Transverse colon (tissue), 4 donors: ENCODE data around the gene SNW1. TPM values are rescaled to one million over a fixed set of nuclear protein-coding genes. Genes with fewer than 3 reads are reported as not detected.
A peak's percentile ranks its signal among the peaks of the same experiment; 100 is the strongest.

Experiments
- DNase-seq: peaks from one replicate; pipeline ENCODE4 v3.0.0-alpha.2; 2019
- H3K27ac ChIP-seq, 4 donors: fragments of 200-600 bp; sonication (generic); 2 replicates each; pipeline ENCODE4 v1.5.1; 2016 to 2018; ENCODE audit warnings: inconsistent platforms in 4 of 4
- H3K27me3 ChIP-seq: fragments of 200-600 bp; sonication (generic); 2 replicates; pipeline ENCODE4 v1.5.1; 2017; ENCODE audit warnings: inconsistent platforms
- H3K36me3 ChIP-seq, 4 donors: fragments of 200-600 bp; sonication (generic); 2 replicates each; pipeline ENCODE4 v1.5.1; 2017 to 2019; ENCODE audit warnings: inconsistent platforms in 4 of 4
- H3K4me1 ChIP-seq, 4 donors: fragments of 200-600 bp; sonication (generic); 2 replicates each; pipeline ENCODE4 v1.5.1; 2017 to 2020; ENCODE audit warnings: inconsistent platforms in 4 of 4
- H3K4me3 ChIP-seq, 4 donors: fragments of 200-600 bp; sonication (generic); 1 replicate in 1 of 4; 2 replicates in 3 of 4; pipeline versions ENCODE4 v1.5.1 to v1.6.1; 2017 to 2019; ENCODE audit warnings: inconsistent platforms in 4 of 4
- H3K9me3 ChIP-seq, 2 donors: fragments of 200-600 bp; sonication (generic); 2 replicates each; pipeline ENCODE4 v1.5.1; 2017 to 2019; ENCODE audit warnings: inconsistent platforms in 2 of 2
- EP300 ChIP-seq: sonication (generic); formaldehyde crosslinking; IDR thresholded peaks from one replicate; pipeline ENCODE4 v1.6.1; 2017; ENCODE audit warnings: antibody characterized with exemption, low read depth
- POLR2A ChIP-seq: fragments of 450-650 bp; IDR thresholded peaks from one replicate; pipeline ENCODE4 v1.6.1; 2016; ENCODE audit warnings: antibody characterized with exemption, mild to moderate bottlenecking, moderate library complexity
- POLR2AphosphoS5 ChIP-seq, 3 donors: sonication (generic); formaldehyde crosslinking; IDR thresholded peaks; one replicate each; pipeline ENCODE4 v1.6.1; 2016; ENCODE audit warnings: antibody characterized with exemption in 3 of 3
- WGBS, 2 donors: methylation state at CpG; one replicate each; pipeline ENCODE4 v1.1.5; 2018; ENCODE audit warnings: low coverage in 1 of 2; 5-methylcytosine and 5-hydroxymethylcytosine counted together
- in situ Hi-C, 4 donors: fragments of 200-750 bp; cut with MboI; loops; one replicate each; pipeline versions ENCODE4 v1.15.0 to v1.15.1; 2017; ENCODE audit warnings: low sequenced_read_pairs in 3 of 4, low pct_ligation_motif_present in 1 of 4, low pct_unique_long_range_greater_than_20kb in 1 of 4
- intact Hi-C: fragments of 100-400 bp; cut with DNase I; formaldehyde crosslinking; loops from one replicate; pipeline ENCODE4 v1.15.1; 2023; ENCODE audit warnings: low total_unique reads
- total RNA-seq, 4 donors: library from RNA; depleted of rRNA; stranded (reverse); fragments of >200 nt; gene quantifications; one replicate each; pipeline ENCODE4 v1.1.0, GENCODE V29; 2016
- TF ChIP-seq, protein P1 (sequence below), 5 experiments: fragments of 200-600 bp in 3 of 5; fragments of 450-650 bp in 2 of 5; sonication (generic) in 3 of 5; IDR thresholded peaks; 1 replicate in 2 of 5; 2 replicates in 3 of 5; pipeline ENCODE4 v1.5.1; 2016 to 2017; ENCODE audit warnings: antibody characterized with exemption in 5 of 5, inconsistent platforms in 3 of 5, mild to moderate bottlenecking in 2 of 5, moderate library complexity in 1 of 5

SNW1 gene
- total RNA-seq, 4 donors from 2014 or later: 35.2 to 82.7 (median 56.9) TPM

DNA sequence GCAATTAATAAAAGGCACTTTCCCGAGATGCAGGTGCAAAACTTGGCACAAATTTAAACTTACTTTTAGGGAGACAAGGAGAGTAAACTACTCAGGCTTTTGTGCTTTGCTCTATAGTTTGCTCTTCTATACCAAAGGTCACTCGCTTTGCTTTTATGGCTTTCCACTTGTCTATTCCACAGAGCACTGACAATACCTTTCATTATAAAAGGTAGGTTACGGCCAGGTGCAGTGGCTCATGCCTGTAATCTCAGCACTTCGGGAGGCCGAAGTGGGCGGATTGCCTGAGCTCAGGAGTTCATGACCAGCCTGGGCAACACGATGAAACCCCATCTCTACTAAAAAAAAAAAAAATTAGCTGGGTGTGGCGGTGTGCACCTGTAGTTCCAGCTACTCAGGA is 86.0 kb downstream of the SNW1 start:
- H3K36me3 ChIP-seq: peaks cover 0 to 43% (median 11%) of the 10 kb centered on the region in 4 donors
- TF ChIP-seq, protein P1, sequence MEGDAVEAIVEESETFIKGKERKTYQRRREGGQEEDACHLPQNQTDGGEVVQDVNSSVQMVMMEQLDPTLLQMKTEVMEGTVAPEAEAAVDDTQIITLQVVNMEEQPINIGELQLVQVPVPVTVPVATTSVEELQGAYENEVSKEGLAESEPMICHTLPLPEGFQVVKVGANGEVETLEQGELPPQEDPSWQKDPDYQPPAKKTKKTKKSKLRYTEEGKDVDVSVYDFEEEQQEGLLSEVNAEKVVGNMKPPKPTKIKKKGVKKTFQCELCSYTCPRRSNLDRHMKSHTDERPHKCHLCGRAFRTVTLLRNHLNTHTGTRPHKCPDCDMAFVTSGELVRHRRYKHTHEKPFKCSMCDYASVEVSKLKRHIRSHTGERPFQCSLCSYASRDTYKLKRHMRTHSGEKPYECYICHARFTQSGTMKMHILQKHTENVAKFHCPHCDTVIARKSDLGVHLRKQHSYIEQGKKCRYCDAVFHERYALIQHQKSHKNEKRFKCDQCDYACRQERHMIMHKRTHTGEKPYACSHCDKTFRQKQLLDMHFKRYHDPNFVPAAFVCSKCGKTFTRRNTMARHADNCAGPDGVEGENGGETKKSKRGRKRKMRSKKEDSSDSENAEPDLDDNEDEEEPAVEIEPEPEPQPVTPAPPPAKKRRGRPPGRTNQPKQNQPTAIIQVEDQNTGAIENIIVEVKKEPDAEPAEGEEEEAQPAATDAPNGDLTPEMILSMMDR (IDR thresholded peaks at IDR 0.05): no peak
- TF ChIP-seq POLR2A: no peak
- no peak for TF ChIP-seq EP300
- peak in 2 of 3 donors; percentile 19 to 44 for TF ChIP-seq POLR2AphosphoS5 (IDR thresholded peaks at IDR 0.05)
- no peaks in the 10 kb centered on the region for H3K9me3 ChIP-seq
- H3K4me3 ChIP-seq: no peak overlapping the region
- DNase-seq: peak; percentile 75
- WGBS, 2 donors: 55% methylated on average over 3 to 8 of the region's 8 CpGs
- intact Hi-C loops (no loop called here), in situ Hi-C loops (no loop called here)
- H3K27me3 ChIP-seq: no peaks in the 10 kb centered on the region
- H3K4me1 ChIP-seq: peaks cover 0 to 14% (median 5%) of the 10 kb centered on the region in 4 donors
- H3K27ac ChIP-seq: peak overlapping the region; percentile 28 to 66 (median 54)

DNA sequence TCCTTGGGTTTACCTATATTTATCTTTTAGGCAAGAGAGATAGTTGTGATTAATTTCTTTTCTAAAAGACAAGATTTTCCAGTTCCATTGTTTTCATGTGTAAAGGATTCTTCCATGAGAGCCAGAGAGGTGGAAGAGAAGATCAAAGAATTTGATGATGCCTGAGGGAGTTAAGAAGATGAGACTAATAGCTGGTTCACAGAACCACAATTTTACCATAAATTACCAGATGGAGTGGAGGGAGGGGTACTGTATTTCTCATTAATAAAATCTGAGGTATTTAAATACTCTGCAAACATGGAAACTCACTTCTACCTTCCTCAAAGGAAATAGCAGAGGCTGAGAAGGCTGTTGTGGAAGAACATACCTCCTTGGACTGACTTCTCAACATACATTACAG is 87.8 kb downstream of the SNW1 start:
- H3K36me3 ChIP-seq: peaks cover 0 to 29% (median 9%) of the 10 kb centered on the region in 4 donors
- intact Hi-C loops: no loop called here
- peaks cover 0 to 14% (median 5%) of the 10 kb centered on the region in 4 donors for H3K4me1 ChIP-seq
- no peak overlapping the region for H3K4me3 ChIP-seq
- in situ Hi-C loops: no loop called here
- TF ChIP-seq, protein P1 (IDR thresholded peaks at IDR 0.05): no peak
- TF ChIP-seq POLR2A (no peak), EP300 (no peak)
- no peak overlapping the region for H3K27ac ChIP-seq
- H3K9me3 ChIP-seq: no peaks in the 10 kb centered on the region
- H3K27me3 ChIP-seq: no peaks in the 10 kb centered on the region
- no peak for DNase-seq

Other genes with a start within 250 kb of the SNW1 start
- gene SPTLC2, start 144.5 kb downstream of the SNW1 start, total RNA-seq: 10 to 100 TPM; 14.5 to 51.3 (median 35.8) TPM
- gene ALKBH1, start 53.1 kb downstream of the SNW1 start, total RNA-seq: 10 to 100 TPM in 2 of 4 donors, 1 to 10 TPM in 2; 5.2 to 15.6 (median 10.4) TPM
- gene SLIRP, start 53.1 kb downstream of the SNW1 start, total RNA-seq: 100 to 1,000 TPM in 2 of 4 donors, 10 to 100 TPM in 1, not detected in 1; 81.2 to 277 (median 181) TPM
- gene ADCK1, start 39.0 kb upstream of the SNW1 start, total RNA-seq: 10 to 100 TPM in 2 of 4 donors, 1 to 10 TPM in 2; 7.8 to 22.3 (median 12.6) TPM